ENCODE measurements around the gene TNPO1.

GRCh38 chr5:72921886-72922285 lies 105.4 kb downstream of the TNPO1 start:
- TF ChIP-seq, protein P1, sequence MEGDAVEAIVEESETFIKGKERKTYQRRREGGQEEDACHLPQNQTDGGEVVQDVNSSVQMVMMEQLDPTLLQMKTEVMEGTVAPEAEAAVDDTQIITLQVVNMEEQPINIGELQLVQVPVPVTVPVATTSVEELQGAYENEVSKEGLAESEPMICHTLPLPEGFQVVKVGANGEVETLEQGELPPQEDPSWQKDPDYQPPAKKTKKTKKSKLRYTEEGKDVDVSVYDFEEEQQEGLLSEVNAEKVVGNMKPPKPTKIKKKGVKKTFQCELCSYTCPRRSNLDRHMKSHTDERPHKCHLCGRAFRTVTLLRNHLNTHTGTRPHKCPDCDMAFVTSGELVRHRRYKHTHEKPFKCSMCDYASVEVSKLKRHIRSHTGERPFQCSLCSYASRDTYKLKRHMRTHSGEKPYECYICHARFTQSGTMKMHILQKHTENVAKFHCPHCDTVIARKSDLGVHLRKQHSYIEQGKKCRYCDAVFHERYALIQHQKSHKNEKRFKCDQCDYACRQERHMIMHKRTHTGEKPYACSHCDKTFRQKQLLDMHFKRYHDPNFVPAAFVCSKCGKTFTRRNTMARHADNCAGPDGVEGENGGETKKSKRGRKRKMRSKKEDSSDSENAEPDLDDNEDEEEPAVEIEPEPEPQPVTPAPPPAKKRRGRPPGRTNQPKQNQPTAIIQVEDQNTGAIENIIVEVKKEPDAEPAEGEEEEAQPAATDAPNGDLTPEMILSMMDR (IDR thresholded peaks at IDR 0.05; ENCODE audit: control extremely low read depth in 1 of 3, insufficient read depth in 1 of 3, low read depth in 1 of 3, low read length in 3 of 3) = no peak
- no peak for TF ChIP-seq POLR2A (IDR thresholded peaks at IDR 0.05; ENCODE audit: control extremely low read depth in 1 of 2, low read depth in 2 of 2, low read length in 2 of 2)
- TF ChIP-seq CREB1 (IDR thresholded peaks at IDR 0.05) = no peak
- no peak for TF ChIP-seq SP2 (IDR thresholded peaks at IDR 0.05; ENCODE audit: low read length)
- no peak for TF ChIP-seq ATF2 (IDR thresholded peaks at IDR 0.05; ENCODE audit: low read length)
- TF ChIP-seq EP300 (IDR thresholded peaks at IDR 0.05; ENCODE audit: borderline replicate concordance in 1 of 2, low read depth in 2 of 2, low read length in 2 of 2) = no peak
- TF ChIP-seq PHF8 (conservative IDR thresholded peaks at IDR 0.05; ENCODE audit: low read depth, low read length) = no peak
- TF ChIP-seq EZH2 (IDR thresholded peaks at IDR 0.05; ENCODE audit: low read depth, low read length, severe bottlenecking) = no peak
- no peak for TF ChIP-seq TAF1 (IDR thresholded peaks at IDR 0.05; ENCODE audit: low read depth, low read length)

Measured in H1 (cell line).